HG02763 (cell line): Measurements from ENCODE around the gene SLC23A2.

ENCODE experiments used
- ATAC-seq: cut with Tn5 transposase; IDR thresholded peaks from one replicate; pipeline ENCODE4 v1.9.1; 2021; ENCODE audit warnings: mild to moderate bottlenecking, moderate library complexity; ENCODE audit not compliant: unreplicated experiment

SLC23A2 gene

DNA sequence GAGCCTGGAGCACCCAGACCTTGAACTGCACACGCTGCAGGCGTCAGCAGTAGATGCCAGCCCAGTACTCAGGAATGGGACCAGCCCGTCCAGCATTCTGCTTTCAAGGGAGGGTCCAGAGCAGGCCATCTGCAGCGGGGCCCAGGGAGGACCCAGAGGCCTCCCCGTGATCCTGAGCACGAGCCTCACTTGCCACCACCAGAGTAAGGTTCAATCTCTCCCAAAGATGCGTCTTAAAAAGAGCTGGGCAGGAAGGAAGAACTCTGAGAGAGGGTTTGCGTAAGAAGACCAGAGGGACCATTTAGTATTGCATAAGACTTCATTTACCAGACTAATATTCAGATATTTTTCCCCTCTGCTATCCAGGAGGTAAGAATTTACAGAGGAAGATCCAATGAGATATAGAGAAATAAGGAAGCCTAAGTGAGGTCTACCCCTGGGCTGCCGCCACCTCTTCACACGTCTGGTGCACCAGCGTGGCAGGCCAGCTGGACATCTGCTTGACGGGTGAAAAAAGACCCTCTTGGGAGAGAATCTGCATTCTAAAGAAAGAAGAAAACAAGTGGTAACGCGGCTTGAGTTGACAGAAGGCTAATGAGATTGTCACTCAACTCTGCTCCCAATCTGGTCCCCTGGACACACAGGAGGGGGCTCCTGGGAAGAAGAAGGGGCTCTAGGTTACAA, 172.3 kb downstream of the SLC23A2 start:
- ATAC-seq, result no peak

DNA sequence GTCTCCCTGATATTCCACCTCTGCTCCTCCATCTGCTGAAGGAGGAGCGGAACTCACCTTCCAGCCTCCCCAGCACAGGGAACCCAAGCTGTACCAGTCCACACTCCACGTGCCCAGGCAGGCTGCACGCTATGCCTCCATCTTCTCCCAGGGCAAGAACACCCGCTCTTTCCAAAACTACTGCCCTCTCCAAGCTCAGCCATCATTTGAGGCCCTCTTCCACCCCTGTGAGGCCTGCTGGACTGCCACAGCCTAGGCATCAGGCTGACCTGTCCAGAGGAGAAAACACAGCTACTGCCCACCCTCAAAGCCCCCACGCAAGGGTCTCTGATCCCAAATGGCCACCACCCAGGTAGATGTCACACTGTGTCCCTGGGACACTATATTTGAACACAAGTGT, 179.7 kb downstream of the SLC23A2 start:
- no peak for ATAC-seq

DNA sequence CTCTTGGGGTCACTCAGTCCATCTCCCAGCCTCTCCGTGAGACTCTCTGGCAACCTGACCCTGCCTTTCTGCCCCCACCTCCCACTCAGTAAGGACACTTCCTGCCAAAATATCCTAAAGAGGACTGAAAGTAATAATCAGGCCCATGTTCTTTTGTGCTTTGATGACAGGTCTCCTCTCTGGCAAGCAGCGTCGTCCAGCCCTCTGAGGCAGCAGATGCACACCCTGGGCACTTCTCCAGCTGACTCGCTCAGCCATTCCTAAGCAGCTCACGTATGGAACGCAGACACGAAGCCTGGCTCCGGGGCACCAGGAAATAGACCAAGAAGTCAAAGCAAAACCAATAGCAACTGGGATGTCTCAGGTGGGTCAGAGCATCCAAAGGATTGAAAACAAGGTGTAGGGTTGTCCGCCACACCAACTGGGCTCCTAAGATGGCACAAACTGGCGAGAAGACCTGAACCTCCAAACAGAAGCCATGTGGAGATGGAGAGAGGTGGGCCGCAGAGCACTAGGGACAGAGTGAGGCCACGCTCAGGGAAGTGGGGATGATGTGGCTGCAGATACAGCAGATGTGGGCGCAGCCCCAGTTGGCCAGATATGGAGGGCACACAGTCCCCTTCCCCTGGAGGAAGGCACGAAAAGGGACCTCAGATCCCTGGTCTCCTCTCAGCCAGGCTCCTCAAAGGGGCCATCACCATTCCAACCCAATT, 180.3 kb downstream of the SLC23A2 start:
- ATAC-seq, result no peak

- no peak for ATAC-seq
Measured at GRCh38 chr20:4819901-4820300, 181.4 kb downstream of the SLC23A2 start.

DNA sequence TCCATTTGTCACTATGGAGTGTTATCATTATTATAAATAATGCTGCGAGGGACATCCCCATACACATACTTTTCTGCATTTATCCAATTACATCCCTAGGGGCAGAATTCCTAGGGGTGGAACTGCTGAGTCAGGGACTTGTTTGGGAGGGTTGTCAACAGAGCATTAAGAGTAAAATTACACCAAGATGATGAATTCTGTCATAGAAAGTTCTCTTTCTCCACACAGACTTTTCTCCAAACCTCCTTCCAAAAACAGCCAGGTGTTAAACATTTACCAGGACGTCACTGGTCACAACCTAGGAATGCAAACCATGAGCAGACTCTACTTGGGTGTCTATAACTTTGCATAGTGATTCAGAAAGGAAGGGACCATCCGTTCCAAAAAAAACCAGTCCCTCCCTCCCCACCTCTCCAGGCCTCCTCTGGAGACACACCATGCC, 184.1 kb downstream of the SLC23A2 start:
- no peak for ATAC-seq

DNA sequence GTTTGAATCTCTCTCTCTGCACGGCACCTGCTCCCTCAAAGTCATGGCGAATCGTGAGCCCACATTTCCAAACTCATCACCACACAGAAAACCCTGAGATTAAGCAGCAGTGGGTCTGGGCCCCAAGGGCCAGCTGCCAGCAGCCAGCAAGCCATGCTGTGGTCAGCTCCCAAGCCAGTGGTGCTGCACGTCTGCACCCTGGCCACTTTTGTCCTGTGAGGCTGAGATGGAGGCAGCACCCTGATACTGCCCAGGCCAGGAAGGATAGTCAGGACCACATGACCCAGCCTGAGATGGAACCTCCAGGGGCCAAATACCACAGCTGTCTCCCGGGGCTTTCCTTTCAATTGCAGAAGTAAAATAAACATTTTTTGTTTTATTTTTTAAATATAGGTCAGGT, 185.7 kb downstream of the SLC23A2 start:
- ATAC-seq, result no peak

- ATAC-seq, result peak; percentile 39
Measured at GRCh38 chr20:4814696-4815252, 186.5 kb downstream of the SLC23A2 start.

DNA sequence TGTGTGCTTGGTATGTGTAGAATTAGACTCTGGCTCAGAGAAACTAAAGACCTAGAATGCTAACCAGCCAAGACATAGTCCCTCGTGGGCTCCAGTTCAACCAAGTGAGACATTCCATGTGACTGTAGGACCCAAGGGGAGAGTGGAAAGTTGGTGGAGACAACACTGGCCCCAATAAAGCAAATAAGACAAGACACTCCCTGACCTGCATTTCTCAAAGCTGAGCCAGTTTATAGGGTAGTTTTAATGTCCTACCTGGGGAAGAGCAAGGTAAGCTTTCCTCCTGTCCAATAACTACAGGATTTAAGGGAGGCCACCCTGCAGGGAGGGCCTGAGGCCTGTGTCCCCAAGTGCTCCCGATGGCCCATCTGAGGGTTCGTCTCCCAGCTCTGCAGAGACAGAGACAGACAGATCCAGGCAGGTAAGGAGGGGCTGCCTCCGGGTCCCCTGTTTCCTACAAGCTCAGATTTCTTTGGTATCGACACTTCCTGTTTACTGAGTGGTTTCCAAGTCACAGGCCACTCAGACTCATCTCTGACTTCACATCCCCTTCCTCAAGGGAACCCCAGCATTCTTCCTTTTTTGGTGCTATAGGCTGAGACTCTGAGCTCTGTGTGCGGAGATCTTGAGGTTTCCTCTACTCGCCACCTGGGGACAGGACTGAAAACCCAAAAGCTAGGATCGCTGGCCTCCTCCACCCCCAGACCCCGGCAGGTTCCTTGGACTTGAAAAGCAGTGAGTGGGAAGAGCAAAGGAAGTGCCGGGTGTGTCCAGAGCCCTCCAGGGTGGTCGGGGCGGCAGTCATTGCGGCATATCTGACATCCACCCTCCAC, 187.2 kb downstream of the SLC23A2 start:
- peak; percentile 37 for ATAC-seq

DNA sequence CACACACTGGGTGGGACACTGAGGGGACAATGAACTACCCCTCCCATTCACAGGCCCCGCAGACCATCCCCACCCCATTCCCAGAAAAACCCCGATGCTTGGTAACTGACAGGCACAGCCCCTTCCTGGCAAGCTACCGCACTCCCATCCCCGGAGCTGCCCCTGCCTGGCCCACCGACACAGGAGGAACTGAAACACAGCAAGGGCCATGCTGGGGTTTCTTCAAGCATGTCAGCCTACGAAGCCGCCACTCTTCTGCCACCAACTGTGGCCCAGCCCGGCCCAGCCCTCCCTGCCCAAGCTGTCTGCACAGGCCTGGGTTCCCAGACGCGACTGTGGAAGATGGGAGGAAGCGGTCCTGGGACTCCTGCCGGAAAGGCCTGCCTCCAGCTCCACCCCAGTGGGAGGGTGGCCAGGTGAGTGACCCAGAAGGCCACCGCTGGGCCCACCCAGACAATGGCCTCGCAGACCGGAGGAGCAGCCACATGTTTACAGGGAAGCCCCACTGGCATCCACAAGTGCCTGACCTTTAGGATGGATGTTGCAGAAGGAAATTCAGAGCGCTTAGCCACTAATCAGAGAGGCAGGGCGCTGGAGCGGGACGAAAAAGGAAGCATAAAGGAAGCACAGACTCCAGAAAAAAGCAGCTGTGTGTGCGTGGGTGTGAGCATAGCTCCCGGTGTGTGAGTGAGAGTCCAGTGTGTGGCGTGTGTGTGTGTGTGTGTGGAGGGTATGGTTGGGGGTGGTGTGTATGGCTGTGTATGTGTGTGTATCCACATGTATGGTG, 188.0 kb downstream of the SLC23A2 start:
- ATAC-seq, result peak; percentile 25

DNA sequence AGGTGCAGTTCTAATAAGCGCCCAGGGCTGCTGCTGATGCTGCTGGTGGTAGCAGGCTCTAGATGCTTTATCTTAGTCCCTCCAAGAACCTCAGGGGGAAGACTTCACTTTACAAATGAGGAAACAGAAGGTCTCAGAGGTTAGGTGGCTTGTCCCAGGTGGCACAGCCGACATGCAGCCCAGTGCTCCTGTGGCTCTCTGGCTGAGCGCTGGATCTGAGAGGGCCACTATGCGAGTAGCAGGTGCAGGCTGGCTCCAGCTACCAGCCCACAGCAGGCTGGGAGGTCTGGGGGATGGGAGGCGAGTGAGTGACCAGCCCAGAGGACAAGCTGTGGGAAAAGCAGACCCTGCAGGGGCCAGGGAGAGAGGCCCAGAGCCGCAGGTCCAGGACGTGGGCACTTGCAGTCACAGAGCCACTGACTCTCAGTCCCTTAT, 188.7 kb downstream of the SLC23A2 start:
- no peak for ATAC-seq

- no peak for ATAC-seq
Measured at GRCh38 chr20:4812216-4812615, 189.1 kb downstream of the SLC23A2 start.

- no peak for ATAC-seq
Measured at GRCh38 chr20:4811661-4812181, 189.6 kb downstream of the SLC23A2 start.

- no peak for ATAC-seq
Measured at GRCh38 chr20:4811257-4811656, 190.1 kb downstream of the SLC23A2 start.

DNA sequence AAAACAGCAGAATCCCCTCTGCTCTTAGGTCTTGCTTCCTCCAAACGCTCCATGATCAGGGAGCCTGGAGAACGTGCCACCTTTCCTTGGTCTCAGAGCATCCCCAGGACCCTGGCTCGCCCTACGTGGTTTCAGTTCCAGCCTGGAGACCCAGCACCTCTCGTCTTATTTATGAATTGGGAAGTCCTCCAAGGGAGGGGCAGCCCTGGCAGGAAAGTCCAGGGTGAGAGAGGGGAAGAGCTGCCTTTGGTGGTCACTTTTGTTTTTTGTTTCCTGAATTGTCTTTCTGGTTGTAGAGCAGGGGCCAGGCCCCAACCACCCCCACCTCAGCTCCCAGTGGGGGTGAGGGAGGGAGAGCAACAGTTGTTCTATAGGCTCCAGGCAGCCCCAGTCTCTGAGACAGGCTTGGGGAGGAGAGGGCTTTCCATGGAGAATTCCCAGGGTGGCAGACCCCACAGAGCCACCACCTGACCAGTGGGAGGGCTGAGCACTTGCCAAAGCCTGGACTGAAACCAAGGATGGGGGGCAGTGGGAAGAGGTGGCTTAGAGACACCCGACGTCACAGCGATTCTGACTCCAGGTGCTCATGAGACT, 190.8 kb downstream of the SLC23A2 start:
- no peak for ATAC-seq

GRCh38 chr20:4809707-4810106, 191.6 kb downstream of the SLC23A2 start:
- ATAC-seq, result no peak

- no peak for ATAC-seq
Measured at GRCh38 chr20:4808872-4809271, 192.4 kb downstream of the SLC23A2 start.

DNA sequence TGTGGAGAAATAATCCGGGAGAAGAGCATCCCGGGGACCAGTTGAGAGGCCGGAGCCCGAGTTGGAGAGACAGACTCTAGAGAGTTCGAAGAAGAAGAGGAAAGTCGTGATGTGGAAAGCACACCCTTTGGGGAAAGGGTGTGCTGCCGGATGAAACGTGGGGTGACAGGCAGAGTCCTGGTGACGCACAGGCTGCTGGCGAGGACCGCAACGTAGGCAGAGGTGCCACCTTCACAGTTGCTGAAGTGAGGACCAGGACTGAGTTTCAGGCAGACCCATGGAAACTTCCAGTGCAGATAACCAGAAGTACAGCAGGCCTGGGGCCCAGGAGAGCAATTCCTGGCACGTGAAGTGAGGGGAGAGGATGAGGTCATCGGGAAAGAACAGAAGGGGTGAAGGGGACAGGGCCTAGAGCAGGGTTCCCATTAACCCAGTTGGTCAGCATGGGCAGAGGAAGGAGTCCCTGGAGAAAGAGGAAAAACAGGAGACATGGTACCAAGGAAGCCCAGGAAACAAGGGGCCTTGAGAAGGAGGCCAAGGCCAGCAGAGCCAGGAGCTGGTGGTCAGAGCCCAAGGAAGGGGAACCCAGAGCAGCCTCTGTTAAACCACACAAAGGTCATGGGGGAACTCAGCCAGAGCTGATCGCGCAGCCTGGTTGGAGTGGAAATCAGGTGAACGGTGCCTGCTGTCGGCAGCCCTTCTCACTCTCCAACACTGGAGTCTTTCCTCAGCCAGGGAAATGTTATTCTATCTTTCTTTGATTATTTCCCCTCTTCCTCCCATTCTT, 195.5 kb downstream of the SLC23A2 start:
- no peak for ATAC-seq

GRCh38 chr20:4802527-4802926, 198.8 kb downstream of the SLC23A2 start:
- ATAC-seq, result no peak
